DND-41 (cell line): ENCODE measurements around the gene HLA-B.

Experiments
- ATAC-seq: fragments of 200-7000 bp; cut with Tn5 transposase; 3 replicates; pipeline ENCODE4 v1.9.1; 2021; ENCODE audit warnings: low read depth; ENCODE audit not compliant: insufficient read depth
- DNase-seq: peaks from one replicate; pipeline ENCODE4 v3.0.0-alpha.2; 2020
- H2AFZ ChIP-seq: 2 replicates; pipeline ENCODE4 v1.6.0; 2012; ENCODE audit warnings: low read depth, low read length
- H3K27ac ChIP-seq: 2 replicates; pipeline ENCODE4 v1.5.1; 2012; ENCODE audit warnings: low read length, inconsistent platforms
- H3K27me3 ChIP-seq: fragments of 200-600 bp; sonication (generic); 2 replicates; pipeline ENCODE4 v1.6.0; 2012; ENCODE audit warnings: low read length, mild to moderate bottlenecking, inconsistent platforms; ENCODE audit not compliant: insufficient read depth, poor library complexity
- H3K36me3 ChIP-seq: 2 replicates; pipeline ENCODE4 v1.5.1; 2012; ENCODE audit warnings: low read length, inconsistent platforms; ENCODE audit not compliant: insufficient read depth
- H3K4me1 ChIP-seq: 2 replicates; pipeline ENCODE4 v1.5.1; 2012; ENCODE audit warnings: mild to moderate bottlenecking, low read length; ENCODE audit not compliant: insufficient read depth
- H3K4me2 ChIP-seq: 2 replicates; pipeline ENCODE4 v1.6.0; 2012; ENCODE audit warnings: mild to moderate bottlenecking, moderate library complexity, low read length, inconsistent platforms; ENCODE audit not compliant: insufficient read depth
- H3K4me3 ChIP-seq, 2 experiments: fragments of 200-600 bp in 1 of 2; shearing (Covaris generic) in 1 of 2; 2 replicates each; pipeline ENCODE4 v1.5.1; 2012 to 2016; ENCODE audit warnings: inconsistent platforms in 2 of 2, low read length in 2 of 2, mild to moderate bottlenecking in 2 of 2, low read depth in 1 of 2, moderate library complexity in 1 of 2
- H3K79me2 ChIP-seq: 2 replicates; pipeline ENCODE4 v1.6.0; 2012; ENCODE audit warnings: low read length, inconsistent platforms; ENCODE audit not compliant: insufficient read depth
- H3K9ac ChIP-seq: 2 replicates; pipeline ENCODE4 v1.6.0; 2012; ENCODE audit warnings: low read depth, mild to moderate bottlenecking, inconsistent platforms, low read length, moderate library complexity
- H3K9me3 ChIP-seq: 2 replicates; pipeline ENCODE4 v1.5.1; 2012; ENCODE audit warnings: low read length, moderate library complexity, mild to moderate bottlenecking, inconsistent platforms; ENCODE audit not compliant: insufficient read depth, severe bottlenecking
- H4K20me1 ChIP-seq: 2 replicates; pipeline ENCODE4 v1.6.0; 2012; ENCODE audit warnings: low read length; ENCODE audit not compliant: insufficient read depth
- EZH2 ChIP-seq: IDR thresholded peaks from 3 replicates; pipeline ENCODE4 v1.6.1; 2012; ENCODE audit warnings: borderline replicate concordance, low read depth, mild to moderate bottlenecking, moderate library complexity, low read length, inconsistent platforms; ENCODE audit not compliant: severe bottlenecking
- TF ChIP-seq, protein P1 (sequence below): IDR thresholded peaks from 2 replicates; pipeline ENCODE4 v1.5.1; 2012; ENCODE audit warnings: borderline replicate concordance, low read length, moderate library complexity, mild to moderate bottlenecking; ENCODE audit not compliant: poor library complexity, severe bottlenecking; ENCODE audit errors: extremely low read depth

Gene HLA-B

DNA sequence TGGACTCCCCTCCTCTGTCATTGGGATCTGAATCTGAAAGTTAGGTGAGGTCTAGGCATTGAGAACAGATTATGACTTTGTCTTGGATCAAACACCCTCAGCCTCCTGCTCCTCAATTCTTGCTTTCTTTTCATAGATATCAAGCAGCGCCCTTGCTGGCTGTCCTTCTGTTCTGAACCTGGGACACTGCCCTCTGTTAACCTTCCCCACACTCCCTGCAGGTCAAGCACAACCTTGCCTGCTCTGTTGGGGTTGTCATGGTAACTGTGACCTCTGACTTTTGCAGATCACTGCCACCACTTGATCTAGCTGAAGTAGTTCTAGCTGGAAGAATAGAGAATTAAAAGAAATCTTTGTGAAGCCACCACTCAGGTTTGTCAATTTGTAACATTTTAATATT is 30.0 kb upstream of the HLA-B start:
- DNase-seq = no peak
- Histone ChIP-seq H3K4me3 (no peak overlapping the region), H3K4me2 (no peak overlapping the region), H4K20me1 (no peaks in the 10 kb centered on the region), H3K27me3 (peaks cover 8% of the 10 kb centered on the region), H3K4me1 (no peaks in the 10 kb centered on the region), H2AFZ (no peak overlapping the region), H3K9me3 (no peaks in the 10 kb centered on the region), H3K27ac (no peak overlapping the region), H3K9ac (no peak overlapping the region), H3K79me2 (no peaks in the 10 kb centered on the region), H3K36me3 (no peaks in the 10 kb centered on the region)
- TF ChIP-seq, protein P1, sequence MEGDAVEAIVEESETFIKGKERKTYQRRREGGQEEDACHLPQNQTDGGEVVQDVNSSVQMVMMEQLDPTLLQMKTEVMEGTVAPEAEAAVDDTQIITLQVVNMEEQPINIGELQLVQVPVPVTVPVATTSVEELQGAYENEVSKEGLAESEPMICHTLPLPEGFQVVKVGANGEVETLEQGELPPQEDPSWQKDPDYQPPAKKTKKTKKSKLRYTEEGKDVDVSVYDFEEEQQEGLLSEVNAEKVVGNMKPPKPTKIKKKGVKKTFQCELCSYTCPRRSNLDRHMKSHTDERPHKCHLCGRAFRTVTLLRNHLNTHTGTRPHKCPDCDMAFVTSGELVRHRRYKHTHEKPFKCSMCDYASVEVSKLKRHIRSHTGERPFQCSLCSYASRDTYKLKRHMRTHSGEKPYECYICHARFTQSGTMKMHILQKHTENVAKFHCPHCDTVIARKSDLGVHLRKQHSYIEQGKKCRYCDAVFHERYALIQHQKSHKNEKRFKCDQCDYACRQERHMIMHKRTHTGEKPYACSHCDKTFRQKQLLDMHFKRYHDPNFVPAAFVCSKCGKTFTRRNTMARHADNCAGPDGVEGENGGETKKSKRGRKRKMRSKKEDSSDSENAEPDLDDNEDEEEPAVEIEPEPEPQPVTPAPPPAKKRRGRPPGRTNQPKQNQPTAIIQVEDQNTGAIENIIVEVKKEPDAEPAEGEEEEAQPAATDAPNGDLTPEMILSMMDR = no peak
- TF ChIP-seq EZH2 = no peak
- no peak for ATAC-seq

DNA sequence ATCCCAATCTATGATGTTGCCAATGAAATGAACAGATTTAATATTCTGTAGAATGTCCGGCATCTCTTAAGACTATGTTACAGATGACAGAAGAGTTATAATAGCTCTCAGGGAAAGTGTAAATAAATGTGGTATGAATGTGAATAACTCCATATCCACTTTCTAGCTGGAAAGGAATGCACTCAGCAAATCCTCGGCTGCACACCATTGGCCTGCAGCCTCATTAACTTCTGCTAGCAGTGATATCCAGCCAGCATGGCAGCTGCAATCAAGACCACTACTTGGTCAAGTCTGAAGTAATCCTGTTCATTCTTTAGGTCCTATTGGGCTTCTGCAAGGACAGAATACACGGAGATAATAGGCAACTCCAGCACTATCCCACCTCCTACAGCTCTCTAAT is 29.1 kb upstream of the HLA-B start:
- Histone ChIP-seq H3K79me2 (no peaks in the 10 kb centered on the region), H3K4me2 (no peak overlapping the region), H4K20me1 (no peaks in the 10 kb centered on the region), H3K4me3 (no peak overlapping the region), H2AFZ (no peak overlapping the region), H3K9me3 (no peaks in the 10 kb centered on the region), H3K4me1 (no peaks in the 10 kb centered on the region), H3K27me3 (peaks cover 10% of the 10 kb centered on the region), H3K9ac (no peak overlapping the region), H3K27ac (no peak overlapping the region), H3K36me3 (no peaks in the 10 kb centered on the region)
- no peak for ATAC-seq
- DNase-seq = no peak
- no peak for TF ChIP-seq EZH2
- TF ChIP-seq, protein P1 = no peak

DNA sequence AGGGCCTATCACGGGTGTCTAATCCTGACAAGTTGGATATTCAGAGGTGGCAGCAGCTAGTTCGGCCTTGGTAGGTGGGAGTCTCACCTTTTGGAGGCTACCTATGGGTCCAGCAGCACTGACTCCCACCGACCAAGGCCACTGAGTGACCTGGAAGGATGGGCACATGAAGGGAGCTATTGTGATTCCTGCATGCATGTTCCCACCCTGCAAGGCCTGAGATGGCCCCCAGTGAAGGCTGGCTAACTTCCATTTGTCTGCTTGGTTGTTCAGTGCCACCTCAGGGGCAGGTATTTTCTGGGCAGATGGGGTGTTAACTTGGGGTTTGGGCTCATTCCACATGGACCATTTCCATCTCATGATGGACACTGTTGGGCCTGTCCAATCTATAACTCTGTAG is 28.1 kb upstream of the HLA-B start:
- H3K9ac ChIP-seq = no peak overlapping the region
- TF ChIP-seq, protein P1 = no peak
- TF ChIP-seq EZH2 = no peak
- no peaks in the 10 kb centered on the region for H3K4me1 ChIP-seq
- H3K79me2 ChIP-seq = no peaks in the 10 kb centered on the region
- H2AFZ ChIP-seq = no peak overlapping the region
- no peaks in the 10 kb centered on the region for H3K36me3 ChIP-seq
- no peak for ATAC-seq
- no peaks in the 10 kb centered on the region for H4K20me1 ChIP-seq
- no peak overlapping the region for H3K4me2 ChIP-seq
- DNase-seq = no peak
- no peak overlapping the region for H3K27ac ChIP-seq
- peaks cover 15% of the 10 kb centered on the region for H3K27me3 ChIP-seq
- no peak overlapping the region for H3K4me3 ChIP-seq
- no peaks in the 10 kb centered on the region for H3K9me3 ChIP-seq

DNA sequence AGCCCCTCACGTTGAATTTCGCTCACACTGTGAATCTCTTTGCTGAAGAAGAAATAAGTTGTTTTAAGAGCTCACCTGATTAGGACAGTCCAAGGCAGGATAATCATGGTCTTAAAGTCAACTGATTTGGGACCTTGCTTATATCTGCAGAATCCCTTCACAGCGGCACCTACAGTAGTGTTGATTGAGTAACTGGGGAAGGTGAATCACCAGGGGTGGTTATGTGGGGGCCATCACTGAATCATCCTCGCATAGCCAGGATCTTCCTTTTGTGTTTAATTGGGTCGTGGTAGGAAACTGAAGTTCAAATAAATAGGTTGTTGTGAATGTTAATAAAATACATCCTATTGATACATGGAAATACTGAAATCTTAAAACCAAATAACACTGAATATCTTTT is 26.2 kb upstream of the HLA-B start:
- H3K4me2 ChIP-seq = no peak overlapping the region
- no peak for DNase-seq
- TF ChIP-seq, protein P1 = no peak
- no peak for TF ChIP-seq EZH2
- H3K36me3 ChIP-seq = no peaks in the 10 kb centered on the region
- no peaks in the 10 kb centered on the region for H3K79me2 ChIP-seq
- H3K4me1 ChIP-seq = no peaks in the 10 kb centered on the region
- no peak overlapping the region for H2AFZ ChIP-seq
- no peak overlapping the region for H3K4me3 ChIP-seq
- H3K27ac ChIP-seq = no peak overlapping the region
- peaks cover 20% of the 10 kb centered on the region for H3K27me3 ChIP-seq
- H4K20me1 ChIP-seq = 0 out of 2 replicates have a peak, but pooled peaks cover 2% of the 10 kb centered on the region
- no peaks in the 10 kb centered on the region for H3K9me3 ChIP-seq
- no peak overlapping the region for H3K9ac ChIP-seq
- ATAC-seq = no peak
